ENCODE measurements around the gene HSDL2. TPM values are rescaled to one million over a fixed set of nuclear protein-coding genes. Genes with fewer than 3 reads are reported as not detected.

The HSDL2 gene
- total RNA-seq, 1 experiment from 2014 or later = 60.6 TPM

- Histone ChIP-seq H3K27me3 (ENCODE audit: insufficient read depth, low read depth) (no peaks in the 10 kb centered on the region), H3K9me3 (ENCODE audit: insufficient read depth, low read depth) (no peaks in the 10 kb centered on the region), H3K4me3 (no peak overlapping the region), H3K79me2 (ENCODE audit: low read depth) (no peaks in the 10 kb centered on the region), H3K4me2 (no peak overlapping the region), H3F3A (ENCODE audit: insufficient read depth, low read depth) (no peaks in the 10 kb centered on the region; the same call in 1 of the 2 replicates), H2AFZ (no peak overlapping the region), H3K36me3 (ENCODE audit: low read depth) (no peaks in the 10 kb centered on the region), H3K27ac (no peak overlapping the region), H4K20me1 (ENCODE audit: insufficient read depth) (no peaks in the 10 kb centered on the region), H3K9me2 (ENCODE audit: insufficient read depth) (no peaks in the 10 kb centered on the region), H3K4me1 (replicated peaks; ENCODE audit: insufficient read depth) (no peaks in the 10 kb centered on the region)
- no peak for DNase-seq
- POLR2A ChIA-PET (ENCODE audit: unreplicated experiment) = no interaction called here
- BruUV-seq (replicated peaks) = no TSS peak
- no peak for TF ChIP-seq EZH2 (IDR thresholded peaks at IDR 0.05; ENCODE audit: low read depth)
- TF ChIP-seq CTCF (conservative IDR thresholded peaks at IDR 0.05) = no peak
- CTCF ChIA-PET = no interaction called here
- intact Hi-C loops (cut with micrococcal nuclease; ENCODE audit: unreplicated experiment) = no loop called here
Measured at GRCh38 chr9:112349008-112349333, 30.9 kb upstream of the HSDL2 start.

- BruUV-seq (replicated peaks) = no TSS peak
- Histone ChIP-seq H3K27me3 (ENCODE audit: insufficient read depth, low read depth) (no peaks in the 10 kb centered on the region), H3K9me2 (ENCODE audit: insufficient read depth) (no peaks in the 10 kb centered on the region), H3K4me3 (no peak overlapping the region), H2AFZ (no peak overlapping the region), H3K36me3 (ENCODE audit: low read depth) (no peaks in the 10 kb centered on the region), H3K9me3 (ENCODE audit: insufficient read depth, low read depth) (no peaks in the 10 kb centered on the region), H3K4me1 (replicated peaks; ENCODE audit: insufficient read depth) (no peaks in the 10 kb centered on the region), H3F3A (ENCODE audit: insufficient read depth, low read depth) (no peaks in the 10 kb centered on the region; the same call in 1 of the 2 replicates), H4K20me1 (ENCODE audit: insufficient read depth) (no peaks in the 10 kb centered on the region), H3K4me2 (no peak overlapping the region), H3K27ac (no peak overlapping the region), H3K79me2 (ENCODE audit: low read depth) (no peaks in the 10 kb centered on the region)
- intact Hi-C loops (cut with micrococcal nuclease; ENCODE audit: unreplicated experiment) = no loop called here
- no peak for TF ChIP-seq CTCF (conservative IDR thresholded peaks at IDR 0.05)
- TF ChIP-seq EZH2 (IDR thresholded peaks at IDR 0.05; ENCODE audit: low read depth) = no peak
- no peak for DNase-seq
- ChIA-PET CTCF (interaction anchor here (0.7 kb wide), 1 partner anchor 141 kb away, joined by 4 read pairs; no protein-coding TSS in a partner anchor), POLR2A (ENCODE audit: unreplicated experiment) (no interaction called here)
Measured at GRCh38 chr9:112351184-112351583, 28.7 kb upstream of the HSDL2 start.

GRCh38 chr9:112352209-112352608 lies 27.7 kb upstream of the HSDL2 start:
- H3K36me3 ChIP-seq (ENCODE audit: low read depth) = no peaks in the 10 kb centered on the region
- H4K20me1 ChIP-seq (ENCODE audit: insufficient read depth) = no peaks in the 10 kb centered on the region
- no TSS peak for BruUV-seq (replicated peaks)
- H2AFZ ChIP-seq = no peak overlapping the region
- no peaks in the 10 kb centered on the region for H3K9me3 ChIP-seq (ENCODE audit: insufficient read depth, low read depth)
- ChIA-PET POLR2A (ENCODE audit: unreplicated experiment) (no interaction called here), CTCF (no interaction called here)
- H3K27ac ChIP-seq = no peak overlapping the region
- no peak overlapping the region for H3K4me3 ChIP-seq
- no peak overlapping the region for H3K4me2 ChIP-seq
- H3K9me2 ChIP-seq (ENCODE audit: insufficient read depth) = no peaks in the 10 kb centered on the region
- H3K4me1 ChIP-seq (replicated peaks; ENCODE audit: insufficient read depth) = no peaks in the 10 kb centered on the region
- TF ChIP-seq EZH2 (IDR thresholded peaks at IDR 0.05; ENCODE audit: low read depth) (no peak), CTCF (conservative IDR thresholded peaks at IDR 0.05) (no peak)
- H3K27me3 ChIP-seq (ENCODE audit: insufficient read depth, low read depth) = no peaks in the 10 kb centered on the region
- H3F3A ChIP-seq (ENCODE audit: insufficient read depth, low read depth) = no peaks in the 10 kb centered on the region; the same call in 1 of the 2 replicates
- no peaks in the 10 kb centered on the region for H3K79me2 ChIP-seq (ENCODE audit: low read depth)
- no peak for DNase-seq
- intact Hi-C loops (cut with micrococcal nuclease; ENCODE audit: unreplicated experiment) = no loop called here

All from PC-9 (cell line).